GM12878 (cell line): Measurements from ENCODE around the gene RDH5. TPM values are rescaled to one million over a fixed set of nuclear protein-coding genes. Genes with fewer than 3 reads are reported as not detected.

Experiments used
- ATAC-seq: fragments of 200-7000 bp; cut with Tn5 transposase; 3 replicates; pipeline ENCODE4 v1.9.1; 2020; ENCODE audit warnings: mild to moderate bottlenecking, moderate library complexity
- Bru-seq: library from RNA; stranded (reverse); fragments of 400-500 nt; gene quantifications from one replicate; lab custom pipeline; 2021; lab: Mats Ljungman, UMichigan
- BruChase-seq, 2 experiments: library from RNA; stranded (reverse); fragments of 400-500 nt; gene quantifications; one replicate each; lab custom pipeline; 2021; lab: Mats Ljungman, UMichigan
- BruUV-seq: library from RNA; stranded (reverse); fragments of 400-500 nt; replicated peaks from 2 replicates; lab custom pipeline; 2021; lab: Mats Ljungman, UMichigan
- CTCF ChIA-PET: fragments of 300-600 bp; sonication (Branson Sonifier 250); formaldehyde crosslinking; extraction: SDS; loops from one replicate; lab custom pipeline; 2021; ENCODE audit warnings: inconsistent platforms; lab: Yijun Ruan, JAX
- POLR2A ChIA-PET: fragments of 350-600 bp; formaldehyde crosslinking; extraction: SDS; loops from one replicate; lab custom pipeline; 2021; ENCODE audit warnings: inconsistent platforms; lab: Charles Lee
- RAD21 ChIA-PET: fragments of 300-600 bp; sonication (Branson Sonifier 250); formaldehyde crosslinking; loops from one replicate; lab custom pipeline; 2023; ENCODE audit warnings: antibody characterized with exemption; ENCODE audit not compliant: unreplicated experiment; lab: Charles Lee
- SMC1A ChIA-PET: fragments of 300-600 bp; sonication (Branson Sonifier 250); formaldehyde crosslinking; loops from one replicate; lab custom pipeline; 2023; ENCODE audit not compliant: unreplicated experiment, uncharacterized antibody; lab: Charles Lee
- DNase-seq: peaks from one replicate; pipeline ENCODE4 v3.0.0-alpha.2; 2011; ENCODE audit warnings: low read depth, low spot score
- FAIRE-seq: peaks from 3 replicates; lab custom pipeline; 2011; peaks lifted over from hg19 to GRCh38; lab: Jason Lieb, UNC
- H2AFZ ChIP-seq: 2 replicates; pipeline ENCODE4 v1.6.0; 2011; ENCODE audit warnings: low read depth, low read length, control low read depth; ENCODE audit not compliant: control insufficient read depth
- H3K27ac ChIP-seq: 2 replicates; pipeline ENCODE4 v1.5.1; 2011; ENCODE audit warnings: control low read depth; ENCODE audit not compliant: control insufficient read depth, insufficient read depth
- H3K27me3 ChIP-seq, 2 experiments: replicated peaks in 1 of 2; 2 replicates each; pipeline versions ENCODE4 v1.6.0 to v1.6.1; 2011; ENCODE audit warnings: low read length in 1 of 2; ENCODE audit not compliant: control insufficient read depth in 2 of 2, insufficient read depth in 2 of 2
- H3K36me3 ChIP-seq, 2 experiments: 2 replicates each; pipeline ENCODE4 v1.5.1; 2011; ENCODE audit warnings: low read length in 1 of 2; ENCODE audit not compliant: control insufficient read depth in 2 of 2, insufficient read depth in 2 of 2
- H3K4me1 ChIP-seq: 2 replicates; pipeline ENCODE4 v1.6.1; 2011; ENCODE audit warnings: mild to moderate bottlenecking, low read length, moderate library complexity, mixed read lengths; ENCODE audit not compliant: control insufficient read depth, insufficient read depth
- H3K4me2 ChIP-seq: 2 replicates; pipeline ENCODE4 v1.6.0; 2011; ENCODE audit warnings: control low read depth; ENCODE audit not compliant: control insufficient read depth, insufficient read depth
- H3K4me3 ChIP-seq: fragments of 200-600 bp; sonication (generic); 2 replicates; pipeline ENCODE4 v1.5.1; 2016
- H3K79me2 ChIP-seq: 2 replicates; pipeline ENCODE4 v1.6.0; 2011; ENCODE audit warnings: low read length; ENCODE audit not compliant: control insufficient read depth, insufficient read depth
- H3K9ac ChIP-seq: 2 replicates; pipeline ENCODE4 v1.8.0; 2011; ENCODE audit warnings: low read length, control low read depth, mixed read lengths; ENCODE audit not compliant: control insufficient read depth, insufficient read depth
- H3K9me3 ChIP-seq: replicated peaks from 3 replicates; pipeline ENCODE4 v1.5.1; 2011; ENCODE audit warnings: mild to moderate bottlenecking, low read length; ENCODE audit not compliant: control insufficient read depth, insufficient read depth
- H4K20me1 ChIP-seq: 2 replicates; pipeline ENCODE4 v1.6.0; 2011; ENCODE audit not compliant: control insufficient read depth, insufficient read depth
- ATF2 ChIP-seq: IDR thresholded peaks from 2 replicates; pipeline ENCODE4 v1.6.1; 2012; ENCODE audit warnings: low read length, inconsistent platforms
- BRCA1 ChIP-seq: IDR thresholded peaks from 2 replicates; pipeline ENCODE4 v1.6.1; 2011; ENCODE audit warnings: low read depth, low read length, improper control_type of control experiment
- CBX3 ChIP-seq: fragments of 200-600 bp; sonication (generic); IDR thresholded peaks from 2 replicates; pipeline ENCODE4 v1.6.1; 2016; ENCODE audit warnings: low read depth, borderline replicate concordance
- CHD1 ChIP-seq: IDR thresholded peaks from 2 replicates; pipeline ENCODE4 v1.6.1; 2012; ENCODE audit warnings: low read depth, low read length, improper control_type of control experiment
- CREB1 ChIP-seq: IDR thresholded peaks from 2 replicates; pipeline ENCODE4 v1.6.1; 2012; ENCODE audit warnings: low read depth, mild to moderate bottlenecking, inconsistent platforms
- ESRRA ChIP-seq: IDR thresholded peaks from 2 replicates; pipeline ENCODE4 v1.6.1; 2012; ENCODE audit warnings: mild to moderate bottlenecking, low read length, improper control_type of control experiment
- GATAD2B ChIP-seq: fragments of 450-650 bp; conservative IDR thresholded peaks from 2 replicates; pipeline ENCODE4 v1.6.1; 2017; ENCODE audit warnings: low read depth, mild to moderate bottlenecking, moderate library complexity
- HDAC2 ChIP-seq: fragments of 200-600 bp; sonication (generic); IDR thresholded peaks from 2 replicates; pipeline ENCODE4 v1.6.1; 2017
- MEF2A ChIP-seq: IDR thresholded peaks from 2 replicates; pipeline ENCODE4 v1.6.1; 2011; ENCODE audit warnings: low read depth, mild to moderate bottlenecking, low read length, moderate library complexity; ENCODE audit not compliant: insufficient read depth
- MYC ChIP-seq: IDR thresholded peaks from 2 replicates; pipeline ENCODE4 v1.6.1; 2011; ENCODE audit warnings: mild to moderate bottlenecking, low read length, moderate library complexity, inconsistent platforms; ENCODE audit not compliant: insufficient read depth, insufficient replicate concordance, insufficient read length, severe bottlenecking
- POLR2A ChIP-seq: IDR thresholded peaks from 2 replicates; pipeline ENCODE4 v1.6.1; 2011; ENCODE audit warnings: low read depth, mild to moderate bottlenecking, low read length
- RB1 ChIP-seq: fragments of 450-650 bp; formaldehyde crosslinking; IDR thresholded peaks from 2 replicates; pipeline ENCODE4 v1.6.1; 2017; ENCODE audit warnings: mild to moderate bottlenecking, borderline replicate concordance
- SMAD1 ChIP-seq: fragments of 450-650 bp; IDR thresholded peaks from 2 replicates; pipeline ENCODE4 v1.6.1; 2018; ENCODE audit warnings: mild to moderate bottlenecking, low read depth; ENCODE audit not compliant: partially characterized antibody
- SMAD5 ChIP-seq: IDR thresholded peaks from 2 replicates; pipeline ENCODE4 v1.6.1; 2016; ENCODE audit warnings: antibody characterized with exemption, low read depth
- STAT3 ChIP-seq: IDR thresholded peaks from 2 replicates; pipeline ENCODE4 v1.6.1; 2011; ENCODE audit warnings: low read depth, low read length, improper control_type of control experiment
- TCF12 ChIP-seq: IDR thresholded peaks from 2 replicates; pipeline ENCODE4 v1.6.1; 2011; ENCODE audit warnings: low read depth, mild to moderate bottlenecking, low read length
- ZNF217 ChIP-seq: fragments of 450-650 bp; IDR thresholded peaks from 2 replicates; pipeline ENCODE4 v1.6.1; 2017; ENCODE audit warnings: antibody characterized with exemption, mild to moderate bottlenecking
- WGBS: methylation state at CpG from one replicate; pipeline ENCODE4 v1.1.6; 2016; ENCODE audit warnings: low lambda C conversion rate; ENCODE audit not compliant: insufficient replicate concordance, insufficient coverage; ENCODE audit errors: missing lambda C conversion rate; 5-methylcytosine and 5-hydroxymethylcytosine counted together
- in situ Hi-C: fragments of 300-500 bp; cut with MboI; formaldehyde crosslinking; loops from 9 replicates; pipeline ENCODE4 v1.14.3; 2018; ENCODE audit warnings: mixed read lengths
- intact Hi-C: fragments of 100-400 bp; cut with micrococcal nuclease; formaldehyde crosslinking; loops from one replicate; pipeline ENCODE4 v1.14.2; 2022; ENCODE audit not compliant: unreplicated experiment
- long read RNA-seq, 2 experiments: library from polyadenylated mRNA; unstranded; transcript quantifications; one replicate each; pipeline ENCODE4 v2.0.0, GENCODE V29; 2019 to 2020
- polyA minus RNA-seq, 3 experiments: library from RNA; depleted of rRNA, polyadenylated mRNA; stranded (reverse); fragments of >200 nt; gene quantifications; 2 replicates each; pipeline ENCODE4 v1.2.3, GENCODE V29; 2011
- polyA plus RNA-seq, 11 experiments: library from polyadenylated mRNA; depleted of rRNA in 4 of 11; unstranded in 6 of 11; stranded (reverse) in 5 of 11; fragments of >200 nt; fragmentation: Nextera tagmentation in 4 of 11; fragmentation: Illumina TruSeq in 1 of 11; extraction: Ambion mirVana in 4 of 11; extraction: Trizol in 1 of 11; gene quantifications; 1 replicate in 1 of 11; 2 replicates in 10 of 11; pipeline versions ENCODE4 v1.2.1 to v1.2.3, GENCODE V29; 2011 to 2016; ENCODE audit warnings: inconsistent platforms in 2 of 11, missing spikeins in 2 of 11, low read depth in 1 of 11
- total RNA-seq, 4 experiments: library from RNA; depleted of rRNA in 3 of 4; stranded (reverse); fragments of >200 nt in 3 of 4; fragmentation: Illumina TruSeq in 1 of 4; extraction: Trizol in 1 of 4; gene quantifications; 2 replicates each; pipeline versions ENCODE4 v1.2.1 to v1.2.3, GENCODE V29; 2013 to 2021
- TF ChIP-seq, protein P1 (sequence below): fragments of 450-650 bp; IDR thresholded peaks from 2 replicates; pipeline ENCODE4 v1.6.1; 2014; ENCODE audit warnings: mild to moderate bottlenecking

RDH5 gene, protein sequence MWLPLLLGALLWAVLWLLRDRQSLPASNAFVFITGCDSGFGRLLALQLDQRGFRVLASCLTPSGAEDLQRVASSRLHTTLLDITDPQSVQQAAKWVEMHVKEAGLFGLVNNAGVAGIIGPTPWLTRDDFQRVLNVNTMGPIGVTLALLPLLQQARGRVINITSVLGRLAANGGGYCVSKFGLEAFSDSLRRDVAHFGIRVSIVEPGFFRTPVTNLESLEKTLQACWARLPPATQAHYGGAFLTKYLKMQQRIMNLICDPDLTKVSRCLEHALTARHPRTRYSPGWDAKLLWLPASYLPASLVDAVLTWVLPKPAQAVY
- 24.9 and 25.4 TPM in 2 replicates for total RNA-seq (2013; cell fraction: nucleolus; rRNA removed)
- total RNA-seq (2014; rRNA removed): 6.4 and 8.2 TPM in 2 replicates
- total RNA-seq (2014; rRNA removed; fragmentation: Illumina TruSeq; extraction: Trizol): 5.7 and 6.7 TPM in 2 replicates
- 5.8 and 8.4 TPM in 2 replicates for total RNA-seq (2021)
- polyA plus RNA-seq (2011; ENCODE audit: low read depth): 2.2 TPM
- polyA plus RNA-seq (2011; rRNA removed): 7.0 and 7.8 TPM in 2 replicates
- 7.5 and 10.6 TPM in 2 replicates for polyA plus RNA-seq (2011; cell fraction: cytosol; rRNA removed)
- 22.2 and 32.5 TPM in 2 replicates for polyA plus RNA-seq (2011; cell fraction: nucleus; rRNA removed)
- 4.6 and 5.0 TPM in 2 replicates for polyA plus RNA-seq (2012)
- 5.5 and 7.6 TPM in 2 replicates for polyA plus RNA-seq (2014; fragmentation: Illumina TruSeq; extraction: Trizol)
- polyA plus RNA-seq (2014; fragmentation: Nextera tagmentation; extraction: Ambion mirVana): 1 to 10 TPM; 2.6 to 3.1 TPM
- polyA plus RNA-seq (2014; rRNA removed): 11.6 and 11.9 TPM in 2 replicates
- 1 to 10 TPM; 5.8 to 7.1 TPM for polyA plus RNA-seq (2016; fragmentation: Nextera tagmentation; extraction: Ambion mirVana)
- polyA minus RNA-seq (2011; rRNA and poly(A)+ RNA removed): 6.7 and 7.7 TPM in 2 replicates
- 2.1 TPM in 1 of 2 replicates, not detected in the other for polyA minus RNA-seq (2011; cell fraction: cytosol; rRNA and poly(A)+ RNA removed)
- 6.3 and 15.9 TPM in 2 replicates for polyA minus RNA-seq (2011; cell fraction: nucleus; rRNA and poly(A)+ RNA removed)
- Bru-seq, nascent RNA: percentile 69 among the genes with signal in this experiment
- percentile 77 among the genes with signal in this experiment for BruChase-seq, experiment 1, labeled RNA remaining after a 6-hour chase
- percentile 70 among the genes with signal in this experiment for BruChase-seq, experiment 2, labeled RNA remaining after a 2-hour chase
- long read RNA-seq, experiment 1: 0 reads
- long read RNA-seq, experiment 2, partial matches to known transcripts: 0 of 2 reads
- long read RNA-seq, experiment 2, other reads (novel, unspliced or antisense): 0 of 2 reads

- Histone ChIP-seq H3K27me3 (no peaks in the 10 kb centered on the region), H3K79me2 (peaks cover 13% of the 10 kb centered on the region), H3K9ac (no peak within 1 kb of the TSS), H2AFZ (no peak within 1 kb of the TSS), H3K36me3 (peaks cover 7% of the 10 kb centered on the region in 2 experiments; a peak in 3 of 4 replicates), H3K4me1 (peaks cover 25% of the 10 kb centered on the region), H4K20me1 (no peaks in the 10 kb centered on the region), H3K27ac (no peak within 1 kb of the TSS), H3K9me3 (no peaks in the 10 kb centered on the region), H3K4me3 (no peak within 1 kb of the TSS), H3K4me2 (0 out of 2 replicates have a peak within 1 kb of the TSS, but pooled peaks have one; percentile 100)
- in situ Hi-C loops (no loop called here), intact Hi-C loops (no loop called here)
- ATAC-seq (no peak), DNase-seq (no peak), FAIRE-seq (no peak)
- ChIA-PET RAD21 (interaction anchor here (0.8 to 11.0 kb wide), 3 partner anchors 9 to 38 kb away, joined by 3 to 113 read pairs (median 4); partner anchors contain the start of gene CD63), CTCF (interaction anchor here (0.7 to 11.4 kb wide), 9 partner anchors 10 to 1240 kb away, joined by 3 to 205 read pairs (median 5); partner anchors contain the start of gene CD63), POLR2A (interaction anchor here (0.6 to 2.4 kb wide), 3 partner anchors 10 to 730 kb away, joined by 3 to 10 read pairs (median 3); no protein-coding TSS in a partner anchor), SMC1A (interaction anchor here (0.9 to 3.5 kb wide), 7 partner anchors 10 to 208 kb away, joined by 3 to 16 read pairs (median 4); no protein-coding TSS in a partner anchor)
- no TSS peak for BruUV-seq
- TF ChIP-seq MYC: no peak
- no peak for TF ChIP-seq SMAD1
- no peak for TF ChIP-seq HDAC2
- no peak for TF ChIP-seq CHD1
- no peak for TF ChIP-seq TCF12
- TF ChIP-seq, protein P1, sequence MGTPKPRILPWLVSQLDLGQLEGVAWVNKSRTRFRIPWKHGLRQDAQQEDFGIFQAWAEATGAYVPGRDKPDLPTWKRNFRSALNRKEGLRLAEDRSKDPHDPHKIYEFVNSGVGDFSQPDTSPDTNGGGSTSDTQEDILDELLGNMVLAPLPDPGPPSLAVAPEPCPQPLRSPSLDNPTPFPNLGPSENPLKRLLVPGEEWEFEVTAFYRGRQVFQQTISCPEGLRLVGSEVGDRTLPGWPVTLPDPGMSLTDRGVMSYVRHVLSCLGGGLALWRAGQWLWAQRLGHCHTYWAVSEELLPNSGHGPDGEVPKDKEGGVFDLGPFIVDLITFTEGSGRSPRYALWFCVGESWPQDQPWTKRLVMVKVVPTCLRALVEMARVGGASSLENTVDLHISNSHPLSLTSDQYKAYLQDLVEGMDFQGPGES: no peak
- TF ChIP-seq BRCA1: no peak
- TF ChIP-seq ZNF217: no peak
- no peak for TF ChIP-seq CBX3
- no peak for TF ChIP-seq CREB1
- TF ChIP-seq GATAD2B: no peak
- no peak for TF ChIP-seq STAT3
- no peak for TF ChIP-seq POLR2A
- no peak for TF ChIP-seq RB1
- TF ChIP-seq ESRRA: no peak
- no peak for TF ChIP-seq MEF2A
- no peak for TF ChIP-seq ATF2
- no peak for TF ChIP-seq SMAD5
- 98% methylated on average over 6 of the region's 6 CpGs for WGBS
Measured at GRCh38 chr12:55720071-55720564, at the start of gene RDH5. Gene RDH5 (plus strand): TSS chr12:55720393. CDS start chr12:55721185, 792 bp downstream.
